NCI-H2227 (cell line): Measurements from ENCODE around the gene HCRTR1.

Experiments
- DNase-seq: peaks from one replicate; lab custom pipeline; 2025; ENCODE audit not compliant: unreplicated experiment; lab: John Stamatoyannopoulos, UW

Gene HCRTR1

DNA sequence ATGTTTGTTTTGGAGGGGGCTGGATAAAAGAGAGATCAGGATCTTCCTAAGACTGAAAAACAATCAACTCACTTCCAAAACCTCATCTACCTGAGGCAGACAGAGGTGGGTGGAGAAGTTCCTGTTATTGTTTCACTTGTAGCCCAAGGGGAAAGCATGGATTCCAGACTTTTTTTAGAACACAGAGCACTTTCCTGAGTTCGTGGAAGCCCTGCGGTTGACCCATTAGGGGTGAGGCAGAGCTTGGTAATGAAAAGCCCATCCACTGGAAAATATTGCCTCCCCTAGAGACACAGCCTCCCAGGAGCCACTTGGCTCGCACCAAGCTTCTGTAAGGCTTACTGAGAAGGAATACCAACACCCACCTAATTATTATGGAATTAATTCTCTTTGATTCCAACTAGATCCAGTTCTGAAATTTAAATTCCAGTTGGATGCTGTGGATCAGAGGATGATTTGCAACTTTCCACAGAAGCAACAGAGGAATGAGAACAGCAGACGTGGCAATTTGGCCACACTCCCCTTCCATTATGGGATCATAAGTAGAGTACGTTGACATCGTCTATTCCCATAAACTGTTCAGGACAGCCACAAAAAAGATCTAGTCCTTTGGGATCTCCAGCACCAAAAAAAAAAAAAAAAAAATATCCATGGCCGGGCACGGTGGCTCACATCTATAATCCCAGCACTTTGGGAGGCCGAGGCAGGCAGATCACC is 31.3 kb downstream of the HCRTR1 start:
- no peak for DNase-seq

DNA sequence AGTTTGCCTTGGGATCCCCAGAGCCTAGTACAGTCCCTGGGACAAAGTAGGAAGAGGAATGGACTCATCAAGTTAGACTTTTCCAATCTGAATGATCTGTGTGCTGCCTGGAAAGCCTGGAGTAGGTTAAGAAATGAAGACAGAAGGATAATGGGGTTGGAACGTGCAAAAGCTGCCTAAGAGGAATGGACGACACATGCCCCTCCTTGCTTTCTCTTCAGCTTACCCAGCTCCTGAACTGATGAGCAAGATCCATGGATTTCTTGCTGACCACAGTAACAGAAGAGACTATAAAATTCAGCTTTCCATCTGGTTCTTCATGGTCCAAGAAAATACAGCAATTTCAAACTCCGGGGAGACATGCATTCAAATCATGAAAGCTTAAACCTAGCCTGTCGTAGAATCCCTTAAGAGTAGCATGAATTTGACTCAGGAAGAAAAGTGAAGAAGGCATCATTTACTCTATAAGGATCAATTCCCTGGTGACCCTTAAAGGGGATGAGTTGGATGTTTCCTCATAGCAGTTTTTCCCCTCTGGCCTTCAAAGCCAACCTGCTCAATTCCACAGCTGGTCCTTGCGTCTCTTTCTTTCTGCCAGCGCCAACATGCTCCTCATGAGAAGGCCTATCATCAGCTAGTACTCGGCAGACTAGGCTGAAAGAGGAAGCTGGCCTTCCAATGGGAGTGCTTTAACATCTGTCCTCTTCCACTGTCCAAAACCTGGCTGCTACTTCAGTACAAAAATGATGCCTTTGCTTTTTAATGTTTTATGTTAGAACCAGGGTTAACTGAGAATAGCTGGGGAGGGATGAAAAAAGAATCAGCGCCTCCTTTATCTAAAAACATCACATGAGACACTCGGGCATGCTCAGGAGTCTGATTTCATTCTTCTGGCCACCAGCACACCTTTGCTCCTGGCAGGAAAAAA is 32.9 kb downstream of the HCRTR1 start:
- no peak for DNase-seq

DNA sequence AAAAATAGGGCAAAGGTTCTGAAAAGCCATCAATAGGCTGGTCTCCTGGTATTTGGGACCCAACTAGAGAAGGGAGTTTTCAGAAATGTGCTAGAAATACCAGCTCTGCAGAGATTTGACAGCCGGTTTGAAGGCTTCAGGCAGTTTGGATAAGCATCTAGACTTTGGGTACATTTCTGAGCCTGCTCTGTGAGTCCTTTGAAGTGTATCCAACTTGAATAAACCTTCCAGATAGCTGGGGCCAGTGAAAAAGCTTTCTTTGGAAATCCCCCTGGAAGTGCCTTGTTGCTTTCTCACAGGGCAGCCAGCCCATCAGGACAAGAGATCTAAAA is 33.6 kb downstream of the HCRTR1 start:
- no peak for DNase-seq

DNA sequence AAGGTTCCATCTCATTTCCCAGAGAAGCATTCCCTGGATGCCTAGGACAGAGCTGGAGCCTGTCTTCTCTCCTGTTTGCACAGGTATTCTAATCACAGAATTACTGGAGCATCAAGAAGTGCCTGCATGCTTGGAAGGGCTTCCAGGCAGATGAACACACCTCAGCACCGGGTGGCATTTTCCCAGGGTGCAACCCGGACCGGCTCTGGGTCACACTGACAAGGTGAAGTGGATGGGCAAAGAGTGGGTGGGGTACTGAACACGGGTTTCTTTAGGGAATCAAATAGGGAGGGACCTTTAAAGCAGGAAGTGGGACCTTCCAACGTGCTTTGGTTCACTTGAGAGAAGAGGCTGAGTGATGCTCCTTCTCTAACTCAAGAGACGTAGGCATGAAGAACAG is 34.3 kb downstream of the HCRTR1 start:
- DNase-seq: no peak

DNA sequence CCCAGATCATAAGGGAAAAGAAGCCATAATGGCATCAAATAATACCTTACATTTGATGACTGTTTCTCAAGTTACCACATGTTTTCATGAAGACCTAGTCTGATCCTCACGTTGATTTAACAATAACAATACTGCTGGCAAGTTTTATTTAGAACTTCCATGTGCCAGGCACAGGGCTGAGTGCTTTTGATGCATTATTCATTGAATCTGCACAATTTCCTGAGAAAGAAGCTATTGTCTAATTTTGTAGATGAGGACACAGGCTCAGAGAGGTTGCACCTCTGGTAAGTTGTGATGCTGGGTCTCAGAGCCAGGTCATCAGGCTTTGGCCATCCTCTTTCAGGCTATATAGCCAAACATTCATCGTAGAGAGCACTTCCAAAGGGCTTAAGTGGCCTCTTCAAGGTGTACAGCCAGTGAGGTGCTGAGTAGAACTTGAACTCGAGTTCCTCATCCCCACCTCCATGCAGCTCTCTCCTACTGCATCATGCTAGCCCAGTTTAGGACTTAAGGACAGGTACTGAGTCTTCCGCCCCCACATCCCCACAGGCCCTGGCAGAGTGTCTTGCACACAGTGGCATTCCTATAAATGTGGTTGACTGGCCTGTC is 35.5 kb downstream of the HCRTR1 start:
- no peak for DNase-seq

DNA sequence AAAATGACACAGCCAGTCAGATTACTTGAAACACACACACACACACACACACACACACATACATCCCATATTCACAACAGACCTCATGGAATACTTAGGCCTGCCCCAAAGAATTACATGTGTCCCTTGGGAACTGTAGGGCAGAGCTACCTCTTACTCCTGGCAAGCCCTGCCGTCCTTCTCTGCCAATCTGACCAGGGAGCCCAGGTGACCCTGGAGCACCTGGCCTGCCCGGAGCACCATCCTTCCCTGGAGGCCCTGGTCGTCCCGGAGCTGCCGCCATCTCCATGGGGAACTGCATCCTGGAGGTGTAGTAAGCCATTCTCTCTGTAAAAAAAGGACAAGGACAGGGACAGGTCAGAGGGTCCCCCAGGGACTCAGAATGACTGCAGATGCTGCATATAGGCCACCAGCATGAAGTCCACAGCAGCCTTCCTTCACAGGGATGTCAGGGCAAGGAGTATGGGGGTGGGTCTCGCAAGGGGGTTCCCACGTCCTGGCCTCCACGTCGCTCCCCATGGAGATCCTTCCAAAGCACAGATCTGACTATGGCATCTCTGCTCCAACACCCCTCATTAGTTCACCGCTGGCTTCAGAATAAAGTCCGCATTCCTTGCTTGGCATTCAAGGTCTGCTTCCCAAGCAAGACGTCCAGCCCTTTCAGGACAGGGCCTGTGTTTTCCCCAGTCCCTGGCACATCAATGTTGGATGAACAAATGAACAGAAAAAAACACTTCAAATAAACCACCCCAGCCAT is 36.4 kb downstream of the HCRTR1 start:
- no peak for DNase-seq

DNA sequence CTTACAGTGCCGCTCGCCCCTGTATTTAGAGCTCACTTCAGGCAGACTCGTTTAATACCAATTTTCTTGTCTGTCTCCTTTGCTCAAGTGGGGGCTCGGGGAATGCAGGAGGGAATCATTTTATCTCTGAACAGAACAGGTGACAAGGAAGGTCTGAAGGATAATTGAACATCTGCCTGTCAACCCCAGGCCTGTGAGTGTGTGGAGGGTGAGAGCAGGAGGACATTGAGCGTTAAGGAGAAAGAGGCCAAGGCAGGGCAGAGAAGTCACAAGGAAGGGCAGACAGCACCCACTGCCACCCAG is 36.9 kb downstream of the HCRTR1 start:
- DNase-seq: peak; percentile 79

DNA sequence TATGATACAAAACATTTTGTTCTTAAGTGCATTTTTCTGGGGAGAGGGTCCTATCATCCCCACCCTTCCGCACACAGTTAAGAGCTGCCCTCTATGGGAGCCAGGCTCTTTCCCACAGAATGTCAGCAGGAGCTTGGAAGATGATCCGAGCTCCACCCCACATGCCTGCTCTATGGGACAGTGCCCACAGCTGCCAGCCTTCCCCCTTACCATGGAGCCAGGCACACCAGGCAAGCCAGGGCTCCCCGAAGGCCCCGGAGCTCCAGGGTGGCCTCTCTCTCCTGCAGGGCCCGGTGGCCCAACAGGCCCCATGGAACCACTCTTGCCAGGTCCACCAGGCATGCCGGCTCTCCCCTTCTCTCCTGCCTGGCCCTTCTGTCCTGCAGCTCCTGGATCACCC is 37.6 kb downstream of the HCRTR1 start:
- DNase-seq: no peak

DNA sequence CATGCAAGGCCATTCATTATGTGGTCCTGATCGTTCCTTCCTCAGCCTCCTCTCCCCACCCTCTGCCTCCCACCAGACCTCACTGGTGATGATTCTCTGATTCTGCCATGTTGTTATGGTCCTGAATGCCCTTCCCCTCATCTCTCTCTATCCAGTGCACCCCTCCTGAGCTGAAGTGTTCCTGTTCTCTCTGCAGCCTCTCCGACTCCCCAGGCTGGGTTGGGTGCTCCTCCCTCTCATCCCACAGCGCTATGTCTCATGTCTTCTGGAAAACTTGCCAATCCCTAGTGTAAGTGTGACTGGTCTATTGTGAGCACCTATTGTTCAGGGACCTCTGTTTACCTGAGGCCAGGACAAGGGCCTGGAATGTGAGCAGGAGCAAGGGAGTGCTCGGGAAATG is 38.3 kb downstream of the HCRTR1 start:
- no peak for DNase-seq

DNA sequence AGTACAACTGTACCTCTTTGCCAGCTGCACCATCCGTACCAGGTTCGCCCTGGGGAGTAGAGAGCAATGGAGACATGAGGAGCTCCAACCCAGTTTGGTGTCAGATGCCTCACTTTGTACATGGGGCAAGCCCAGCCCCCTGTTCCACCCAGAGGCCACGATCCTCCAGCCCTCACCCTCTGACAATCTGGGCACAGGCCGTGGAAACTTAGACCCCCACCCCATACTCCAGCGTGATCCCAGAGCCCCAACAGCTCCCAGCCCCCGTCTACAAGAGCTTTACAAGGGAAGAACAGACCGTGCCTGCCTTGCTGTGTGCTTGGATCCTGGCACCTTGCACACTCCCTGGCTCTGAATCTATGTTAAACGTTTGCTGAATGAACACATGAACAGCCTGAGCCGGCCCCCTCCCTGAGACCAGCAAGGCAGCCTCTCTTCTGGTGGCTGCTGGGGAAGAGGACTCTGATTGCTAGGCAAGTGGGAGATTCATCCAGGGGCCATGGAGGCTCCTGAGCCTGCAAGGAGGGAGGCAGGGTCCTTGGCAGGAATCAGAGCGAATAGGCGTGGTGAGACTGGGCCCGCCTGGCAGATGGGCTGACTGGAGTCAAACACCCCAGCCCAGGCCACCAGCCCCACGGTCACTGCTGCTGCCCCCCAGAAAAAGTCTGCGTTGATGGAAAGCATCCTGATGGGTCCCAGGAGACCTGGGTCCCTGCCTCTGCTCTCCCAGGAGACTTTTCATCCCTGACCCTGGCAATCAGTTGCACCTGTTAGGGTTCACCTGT is 39.7 kb downstream of the HCRTR1 start:
- DNase-seq: no peak

DNA sequence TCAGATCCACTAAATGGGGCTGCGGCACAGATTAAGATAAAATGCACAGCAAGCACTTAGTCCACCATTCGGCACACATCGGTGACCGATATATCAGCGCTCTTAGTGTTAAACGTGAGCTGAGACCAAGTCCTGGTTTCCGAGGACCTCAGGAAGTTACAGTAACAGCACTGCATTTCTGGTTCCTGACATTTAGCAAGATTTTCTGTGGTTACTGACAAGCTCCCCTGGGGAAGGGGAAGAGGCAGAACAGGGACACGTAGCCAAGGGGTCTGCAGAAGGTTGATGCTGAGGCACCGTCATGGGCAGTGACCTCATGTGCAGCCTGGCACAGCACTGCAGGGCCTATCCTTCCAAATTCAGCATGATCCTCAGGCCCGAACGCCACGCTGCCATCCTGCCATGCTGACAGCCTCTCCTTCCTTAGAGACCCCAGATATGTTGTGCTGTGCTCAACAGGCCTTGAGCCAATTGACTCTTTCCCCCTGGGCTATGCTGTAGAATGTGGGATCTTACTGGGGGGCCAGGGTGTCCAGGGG is 40.6 kb downstream of the HCRTR1 start:
- no peak for DNase-seq

DNA sequence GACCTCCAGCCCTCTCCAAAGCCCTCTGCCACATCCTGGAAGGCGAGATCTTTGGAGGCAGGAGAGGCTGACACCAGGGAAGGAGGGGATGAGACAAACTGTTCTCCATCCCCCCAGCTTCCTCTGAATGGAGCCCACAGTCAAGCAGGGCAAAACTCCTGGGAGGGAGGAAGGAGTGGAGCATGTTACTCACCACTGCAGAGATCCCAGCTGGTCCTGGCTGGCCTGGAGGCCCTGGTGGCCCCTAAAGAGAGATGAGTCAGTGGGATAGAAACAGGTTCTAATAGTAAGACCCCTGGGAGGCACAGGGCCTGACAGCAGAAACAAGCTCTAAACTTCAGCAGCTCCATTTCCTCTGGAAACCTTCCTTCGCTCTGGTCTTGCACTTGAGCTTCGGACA is 41.2 kb downstream of the HCRTR1 start:
- DNase-seq: no peak

DNA sequence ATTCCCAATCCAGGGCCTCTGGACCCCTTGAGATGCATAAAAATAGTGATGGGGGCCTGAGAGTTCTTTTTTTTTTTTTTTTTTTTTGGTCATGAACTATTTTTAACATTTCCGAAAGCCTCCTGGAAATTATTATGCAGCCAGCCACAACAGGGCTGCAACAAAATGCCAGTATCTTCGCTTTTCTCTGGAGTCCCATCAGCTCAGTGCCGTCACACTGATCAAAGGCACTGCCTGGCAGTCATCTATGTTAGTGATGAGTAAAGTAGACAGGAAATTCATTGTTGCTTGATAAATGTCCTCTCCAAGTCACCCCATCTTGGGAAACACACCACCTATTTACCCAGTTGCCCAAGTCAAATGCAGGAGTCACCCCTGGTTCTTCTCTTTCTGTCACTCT is 42.4 kb downstream of the HCRTR1 start:
- no peak for DNase-seq

DNA sequence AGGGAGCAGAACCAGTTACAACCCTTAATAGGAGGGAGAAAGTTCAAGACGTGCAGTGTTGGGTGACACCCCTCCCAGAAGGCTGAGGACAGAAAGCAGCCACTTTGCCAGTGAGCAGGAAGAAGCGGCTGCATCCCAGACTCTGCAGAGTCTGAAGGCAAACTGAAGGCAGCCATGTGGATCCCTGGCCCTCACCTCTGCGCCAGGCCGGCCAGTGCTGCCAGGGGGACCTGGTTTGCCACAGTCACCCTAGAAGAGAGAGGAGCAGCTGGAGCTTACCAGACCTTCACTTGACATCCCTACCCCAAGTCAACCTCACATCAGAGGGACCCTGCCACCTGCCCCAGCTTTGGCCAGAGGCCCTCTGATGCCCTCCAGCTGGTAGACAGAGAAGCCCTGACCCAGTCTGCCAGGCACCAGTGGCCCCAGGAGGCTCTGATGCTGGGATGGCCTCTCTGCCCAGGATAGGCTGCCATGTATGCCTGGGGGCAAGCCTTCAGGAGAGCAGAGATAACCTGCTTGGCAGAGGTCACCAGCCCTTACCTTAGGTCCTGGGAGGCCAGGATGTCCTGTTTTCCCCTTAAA is 43.5 kb downstream of the HCRTR1 start:
- DNase-seq: no peak

DNA sequence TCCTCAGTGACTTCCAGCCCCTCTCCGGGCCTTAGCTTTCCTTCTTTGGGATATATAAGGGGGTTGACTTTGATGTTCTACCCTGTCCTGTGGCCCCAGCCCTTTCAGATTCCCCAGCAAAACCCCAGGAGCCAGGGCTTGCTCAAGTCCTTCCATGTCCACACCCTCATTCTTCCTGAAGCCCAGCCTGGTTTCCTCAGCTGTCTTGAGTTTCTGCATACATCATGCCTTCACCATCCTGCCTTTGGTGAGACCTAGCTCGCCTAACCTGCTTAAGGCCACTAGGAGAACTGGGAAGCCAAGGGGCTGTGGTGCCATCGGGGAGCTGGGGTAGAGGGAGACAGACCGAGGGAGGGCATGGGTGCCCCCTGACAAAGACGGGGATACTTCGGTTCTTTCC is 44.4 kb downstream of the HCRTR1 start:
- no peak for DNase-seq

DNA sequence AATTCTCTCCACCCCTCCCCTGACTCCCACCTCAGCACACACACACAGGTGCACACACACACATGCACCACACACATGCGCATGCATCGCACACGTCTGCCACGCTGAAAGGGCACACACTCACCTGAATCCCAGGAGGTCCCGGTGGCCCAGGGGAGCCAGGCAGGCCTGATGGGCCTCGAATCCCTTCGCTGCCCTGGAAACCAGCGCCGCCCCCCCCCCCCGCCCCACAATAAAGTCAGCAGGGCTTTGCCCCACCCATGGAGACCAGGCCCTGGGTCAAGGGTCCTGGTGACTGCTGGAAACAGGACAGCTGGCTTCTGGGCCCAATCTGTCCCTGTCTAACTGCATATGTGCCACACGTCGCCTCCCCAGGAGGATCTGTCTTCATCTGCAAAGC is 45.0 kb downstream of the HCRTR1 start:
- no peak for DNase-seq

DNA sequence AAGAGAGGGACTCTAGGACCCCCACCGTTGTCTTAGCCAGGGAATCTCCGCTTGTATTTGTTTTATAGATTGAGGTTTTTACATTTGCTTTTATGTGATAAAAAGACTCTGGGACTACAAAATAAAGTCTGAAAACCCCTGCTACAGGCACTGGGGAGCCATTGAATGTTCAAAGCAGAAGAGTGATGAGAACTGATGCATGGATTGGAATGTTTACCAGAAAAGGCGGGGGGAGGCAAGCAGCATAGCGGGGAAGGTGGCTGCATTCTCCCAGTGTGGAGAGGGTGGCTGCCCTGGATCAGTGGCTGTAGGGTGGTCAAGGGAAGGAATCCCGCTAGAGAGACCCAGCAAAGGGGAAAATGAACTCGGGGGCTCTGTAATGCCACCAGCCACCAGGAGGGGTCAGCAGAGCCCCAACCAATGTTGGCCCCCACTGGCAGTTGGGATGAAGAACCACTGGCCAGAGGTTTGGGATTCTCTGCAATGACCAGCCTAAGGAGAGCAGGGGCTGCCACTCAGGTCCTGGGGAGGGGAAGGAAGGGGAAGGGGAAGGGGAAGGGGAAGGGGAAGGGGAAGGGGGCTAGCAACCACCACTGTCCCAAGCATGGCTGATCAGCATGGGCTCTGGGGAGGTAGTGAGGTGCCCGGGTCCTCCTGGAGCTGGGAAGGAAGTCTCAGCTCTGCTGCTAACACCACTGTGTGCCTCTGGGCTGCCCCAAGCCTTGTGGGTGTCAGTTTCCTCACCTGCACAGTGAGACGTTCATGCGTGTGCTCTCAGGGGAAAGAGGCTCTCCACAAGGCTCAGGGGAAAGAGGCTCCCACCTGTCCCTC is 46.3 kb downstream of the HCRTR1 start:
- DNase-seq: peak; percentile 67

DNA sequence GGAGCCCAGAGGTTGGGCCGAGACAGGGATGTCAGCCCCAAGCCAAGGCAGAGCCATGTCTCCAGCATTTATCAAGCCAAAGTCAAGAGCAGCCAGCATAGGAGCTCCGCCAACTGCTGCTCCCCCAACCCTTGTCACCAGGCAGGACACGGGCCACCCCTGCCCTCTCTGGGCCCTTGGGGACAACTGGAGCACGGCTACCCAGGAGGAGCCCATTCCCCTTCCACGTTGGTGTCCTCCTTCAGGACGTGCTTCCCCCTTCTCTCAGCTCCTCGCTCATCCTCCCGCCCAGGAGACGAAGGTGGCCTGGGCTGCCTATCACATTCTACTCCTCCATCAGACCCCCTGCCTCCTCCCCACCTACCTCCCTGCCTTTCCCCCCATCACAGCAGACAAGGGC is 47.0 kb downstream of the HCRTR1 start:
- no peak for DNase-seq

DNA sequence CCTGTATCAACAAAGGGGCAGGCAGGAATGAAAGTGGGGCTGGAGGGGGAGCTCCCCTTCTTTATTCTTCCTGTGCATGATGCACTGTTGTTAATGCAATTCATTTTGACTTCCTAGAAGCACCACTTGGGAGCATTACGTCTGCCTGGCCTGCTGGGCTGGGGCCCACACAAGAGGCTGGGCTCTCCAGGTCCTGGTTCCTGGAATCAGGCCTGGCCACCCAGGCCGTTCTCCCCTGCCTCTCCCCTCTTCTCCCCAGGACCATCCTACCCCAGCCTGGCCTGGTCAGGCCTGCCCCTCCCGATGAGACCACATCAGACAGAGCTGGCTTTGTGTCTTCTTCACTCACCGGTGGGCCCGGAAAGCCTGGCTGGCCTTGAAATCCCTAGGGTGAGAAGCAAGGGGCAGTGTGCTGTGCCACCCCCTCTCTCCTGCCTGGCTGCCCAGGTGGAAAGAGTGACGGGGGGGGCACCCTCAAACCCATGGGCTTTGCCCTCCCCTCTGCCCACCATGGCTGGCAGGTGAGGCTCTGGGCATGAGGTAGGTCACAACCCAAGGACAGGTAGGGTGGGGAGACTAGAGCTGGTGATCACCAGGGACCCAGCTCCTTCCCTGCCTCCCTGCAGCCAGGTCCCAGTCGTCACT is 47.9 kb downstream of the HCRTR1 start:
- no peak for DNase-seq
